Endothelial cell of umbilical vein (primary cell): ENCODE data around the gene PTS. TPM values are rescaled to one million over a fixed set of nuclear protein-coding genes. Genes with fewer than 3 reads are reported as not detected.

ENCODE experiments used
- BruUV-seq: library from RNA; stranded (reverse); fragments of 400-500 nt; replicated peaks from 2 replicates; lab custom pipeline; 2021; lab: Mats Ljungman, UMichigan
- CTCF ChIA-PET: fragments of 300-600, 350-600 bp; sonication (Branson Sonifier 250); formaldehyde crosslinking; loops from one replicate; lab custom pipeline; 2021; ENCODE audit warnings: antibody characterized with exemption, inconsistent platforms; lab: Charles Lee
- POLR2A ChIA-PET: fragments of 300-600, 350-600 bp; sonication (Branson Sonifier 250); formaldehyde crosslinking; loops from one replicate; lab custom pipeline; 2021; ENCODE audit warnings: antibody characterized with exemption, inconsistent platforms; lab: Charles Lee
- DNase-seq: peaks from one replicate; pipeline ENCODE4 v3.0.0-alpha.2; 2011; ENCODE audit warnings: low read depth, low spot score
- FAIRE-seq: peaks from 2 replicates; lab custom pipeline; 2011; peaks lifted over from hg19 to GRCh38; lab: Jason Lieb, UNC
- H2AFZ ChIP-seq: 2 replicates; pipeline ENCODE4 v1.6.0; 2012; ENCODE audit warnings: low read depth, low read length, control low read depth, inconsistent platforms
- H3K27ac ChIP-seq: 2 replicates; pipeline ENCODE4 v1.5.1; 2011; ENCODE audit warnings: low read depth, mild to moderate bottlenecking, control low read depth, low read length, moderate library complexity; ENCODE audit not compliant: insufficient read depth
- H3K27me3 ChIP-seq, 2 experiments: 2 replicates each; pipeline versions ENCODE4 v1.6.0 to v1.6.1; 2011; ENCODE audit warnings: low read length in 2 of 2, mixed read lengths in 1 of 2; ENCODE audit not compliant: control insufficient read depth in 2 of 2, insufficient read depth in 2 of 2
- H3K36me3 ChIP-seq, 2 experiments: 2 replicates in 1 of 2; 3 replicates in 1 of 2; pipeline ENCODE4 v1.5.1; 2011; ENCODE audit warnings: low read length in 2 of 2, mild to moderate bottlenecking in 1 of 2, moderate library complexity in 1 of 2; ENCODE audit not compliant: control insufficient read depth in 2 of 2, insufficient read depth in 2 of 2; ENCODE audit errors: extremely low read depth in 1 of 2
- H3K4me1 ChIP-seq: 3 replicates; pipeline ENCODE4 v1.5.1; 2011; ENCODE audit warnings: mild to moderate bottlenecking, low read length; ENCODE audit not compliant: control insufficient read depth, insufficient read depth; ENCODE audit errors: extremely low read depth
- H3K4me2 ChIP-seq: 2 replicates; pipeline ENCODE4 v1.6.1; 2011; ENCODE audit warnings: low read length, control low read depth, mixed read lengths; ENCODE audit not compliant: insufficient read depth
- H3K4me3 ChIP-seq, 3 experiments: fragments of 200-600 bp in 1 of 3; sonication (generic), shearing (Covaris generic) in 1 of 3; replicated peaks in 1 of 3; 2 replicates each; pipeline ENCODE4 v1.5.1; 2011 to 2016; ENCODE audit warnings: control low read depth in 3 of 3, low read length in 3 of 3, mild to moderate bottlenecking in 2 of 3, inconsistent platforms in 1 of 3, low read depth in 1 of 3, moderate library complexity in 1 of 3; ENCODE audit not compliant: insufficient read depth in 1 of 3
- H3K79me2 ChIP-seq: 2 replicates; pipeline ENCODE4 v1.6.0; 2012; ENCODE audit warnings: low read length, inconsistent platforms; ENCODE audit not compliant: control insufficient read depth, insufficient read depth
- H3K9ac ChIP-seq: replicated peaks from 2 replicates; pipeline ENCODE3; 2011; ENCODE audit warnings: low read length, control low read depth; ENCODE audit not compliant: insufficient read depth; ENCODE audit errors: extremely low read depth
- H3K9me1 ChIP-seq: replicated peaks from 3 replicates; pipeline ENCODE4 v1.6.0; 2011; ENCODE audit warnings: mild to moderate bottlenecking, low read length; ENCODE audit not compliant: control insufficient read depth, insufficient read depth; ENCODE audit errors: extremely low read depth
- H3K9me3 ChIP-seq: replicated peaks from 2 replicates; pipeline ENCODE4 v1.5.1; 2012; ENCODE audit warnings: low read length, inconsistent platforms; ENCODE audit not compliant: control insufficient read depth, insufficient read depth
- H4K20me1 ChIP-seq: replicated peaks from 2 replicates; pipeline ENCODE3; 2011; ENCODE audit warnings: mild to moderate bottlenecking, low read length; ENCODE audit not compliant: control insufficient read depth, insufficient read depth; ENCODE audit errors: extremely low read depth
- EZH2 ChIP-seq: IDR thresholded peaks from 2 replicates; pipeline ENCODE4 v1.6.1; 2012; ENCODE audit warnings: borderline replicate concordance, low read depth, mild to moderate bottlenecking, moderate library complexity, low read length, inconsistent platforms; ENCODE audit not compliant: severe bottlenecking
- FOS ChIP-seq: IDR thresholded peaks from 2 replicates; pipeline ENCODE4 v1.6.1; 2011; ENCODE audit warnings: mild to moderate bottlenecking, low read length, moderate library complexity, borderline replicate concordance; ENCODE audit not compliant: insufficient read depth
- GATA2 ChIP-seq: IDR thresholded peaks from 2 replicates; pipeline ENCODE4 v1.7.0; 2011; ENCODE audit warnings: low read depth, mild to moderate bottlenecking, moderate library complexity, mixed read lengths, low read length; ENCODE audit not compliant: insufficient read length, insufficient read depth
- JUN ChIP-seq: IDR thresholded peaks from 2 replicates; pipeline ENCODE4 v1.6.1; 2011; ENCODE audit warnings: borderline replicate concordance, low read depth; ENCODE audit not compliant: insufficient read length, insufficient read depth
- MYC ChIP-seq: IDR thresholded peaks from one replicate; pipeline ENCODE4 v1.6.1; 2011; ENCODE audit warnings: mild to moderate bottlenecking, low read depth, low read length
- POLR2A ChIP-seq: IDR thresholded peaks from 2 replicates; pipeline ENCODE4 v1.6.1; 2012; ENCODE audit warnings: low read depth, mild to moderate bottlenecking, control low read depth, low read length
- POLR2AphosphoS5 ChIP-seq: IDR thresholded peaks from 2 replicates; pipeline ENCODE4 v1.6.1; 2012; ENCODE audit warnings: low read depth, mild to moderate bottlenecking, control low read depth, low read length, moderate library complexity; ENCODE audit not compliant: insufficient read depth
- dilution Hi-C: fragments of 300-500 bp; cut with MboI; formaldehyde crosslinking; loops from one replicate; pipeline ENCODE4 v1.15.0; 2019; ENCODE audit warnings: low sequenced_read_pairs; ENCODE audit not compliant: extremely low pct_ligation_motif_present
- intact Hi-C: fragments of 100-400 bp; cut with micrococcal nuclease; formaldehyde crosslinking; loops from one replicate; pipeline ENCODE4 v1.10.0; 2022
- polyA plus RNA-seq, 4 experiments: library from polyadenylated mRNA; depleted of rRNA in 3 of 4; stranded (reverse) in 3 of 4; unstranded in 1 of 4; fragments of >200 nt; gene quantifications; 2 replicates each; pipeline versions ENCODE4 v1.2.1 to v1.2.3, GENCODE V29; 2011 to 2012; ENCODE audit warnings: missing spikeins in 1 of 4
- total RNA-seq: library from RNA; stranded (reverse); gene quantifications from 2 replicates; pipeline ENCODE4 v1.2.3, GENCODE V29; 2021
- TF ChIP-seq, protein P1 (sequence below), 2 donors: IDR thresholded peaks; 1 replicate in 1 of 2; 2 replicates in 1 of 2; pipeline ENCODE4 v1.5.1; 2011; ENCODE audit warnings: low read length in 2 of 2, mild to moderate bottlenecking in 2 of 2, moderate library complexity in 2 of 2, control low read depth in 1 of 2, inconsistent platforms in 1 of 2, low read depth in 1 of 2; ENCODE audit not compliant: insufficient read depth in 1 of 2; ENCODE audit errors: extremely low read depth in 1 of 2
- TF ChIP-seq, protein P2 (sequence below): IDR thresholded peaks from 2 replicates; pipeline ENCODE4 v1.6.1; 2011; ENCODE audit not compliant: insufficient read depth, insufficient read length

The PTS gene
- total and polyA plus RNA-seq, 2 donors (not counting 3 experiments of a cell fraction or from before 2014, with no cell fraction given) = 29.1 to 45.7 TPM

DNA sequence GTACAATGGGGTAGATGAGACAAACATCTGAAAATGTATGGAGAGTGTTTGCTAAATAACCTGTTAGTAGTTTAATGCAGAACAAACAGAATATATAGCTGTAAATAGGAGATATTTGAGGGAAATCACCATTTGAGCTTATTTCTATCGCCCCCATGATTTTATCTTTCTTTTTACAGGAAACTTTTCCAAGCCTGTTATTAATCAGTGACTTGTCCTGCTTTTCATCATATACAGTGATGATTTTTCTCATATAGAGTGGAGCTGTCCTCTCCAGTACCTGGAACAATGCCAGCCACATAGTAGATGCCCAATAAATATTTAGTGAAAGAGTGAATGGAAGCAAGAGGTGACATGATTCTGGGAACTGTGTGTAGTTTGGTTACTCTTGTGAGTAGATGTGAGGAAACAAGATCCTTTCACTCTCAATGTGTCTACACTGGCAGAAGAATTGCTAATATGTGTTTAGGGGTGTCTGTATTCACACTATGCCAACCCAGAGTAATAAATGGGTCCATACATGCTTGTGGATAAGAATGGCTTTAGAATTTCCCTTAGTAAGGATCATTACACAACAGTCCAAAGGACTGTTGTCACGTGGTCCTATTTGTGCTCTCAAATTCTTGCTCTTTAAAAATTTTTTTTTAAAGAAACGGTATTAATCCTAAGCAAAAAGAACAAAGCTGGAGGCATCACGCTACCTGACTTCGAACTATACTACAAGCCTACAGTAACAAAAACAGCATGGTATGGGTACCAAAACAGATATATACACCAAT is 2.3 kb upstream of the PTS start:
- intact Hi-C loops = no loop called here
- ChIA-PET POLR2A (no interaction called here), CTCF (interaction anchor here (0.7 to 13.6 kb wide), 2 partner anchors 12 to 56 kb away, joined by 3 to 540 read pairs; no protein-coding TSS in a partner anchor)
- H4K20me1 ChIP-seq = no peaks in the 10 kb centered on the region
- H3K36me3 ChIP-seq = no peaks in the 10 kb centered on the region
- H3K27me3 ChIP-seq = no peaks in the 10 kb centered on the region
- H3K9ac ChIP-seq = no peak overlapping the region
- H3K4me2 ChIP-seq = no peak overlapping the region
- FAIRE-seq (no peak), DNase-seq (no peak)
- dilution Hi-C loops = no loop called here
- no peak for TF ChIP-seq GATA2
- no peak for TF ChIP-seq EZH2
- TF ChIP-seq, protein P1, sequence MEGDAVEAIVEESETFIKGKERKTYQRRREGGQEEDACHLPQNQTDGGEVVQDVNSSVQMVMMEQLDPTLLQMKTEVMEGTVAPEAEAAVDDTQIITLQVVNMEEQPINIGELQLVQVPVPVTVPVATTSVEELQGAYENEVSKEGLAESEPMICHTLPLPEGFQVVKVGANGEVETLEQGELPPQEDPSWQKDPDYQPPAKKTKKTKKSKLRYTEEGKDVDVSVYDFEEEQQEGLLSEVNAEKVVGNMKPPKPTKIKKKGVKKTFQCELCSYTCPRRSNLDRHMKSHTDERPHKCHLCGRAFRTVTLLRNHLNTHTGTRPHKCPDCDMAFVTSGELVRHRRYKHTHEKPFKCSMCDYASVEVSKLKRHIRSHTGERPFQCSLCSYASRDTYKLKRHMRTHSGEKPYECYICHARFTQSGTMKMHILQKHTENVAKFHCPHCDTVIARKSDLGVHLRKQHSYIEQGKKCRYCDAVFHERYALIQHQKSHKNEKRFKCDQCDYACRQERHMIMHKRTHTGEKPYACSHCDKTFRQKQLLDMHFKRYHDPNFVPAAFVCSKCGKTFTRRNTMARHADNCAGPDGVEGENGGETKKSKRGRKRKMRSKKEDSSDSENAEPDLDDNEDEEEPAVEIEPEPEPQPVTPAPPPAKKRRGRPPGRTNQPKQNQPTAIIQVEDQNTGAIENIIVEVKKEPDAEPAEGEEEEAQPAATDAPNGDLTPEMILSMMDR (IDR thresholded peaks at IDR 0.05; ENCODE audit: extremely low read depth in 1 of 2, insufficient read depth in 1 of 2, low read depth in 1 of 2, low read length in 2 of 2) = no peak
- TF ChIP-seq FOS = no peak
- no peak for TF ChIP-seq POLR2A
- no peak for TF ChIP-seq MYC
- TF ChIP-seq POLR2AphosphoS5 = no peak
- TF ChIP-seq, protein P2, sequence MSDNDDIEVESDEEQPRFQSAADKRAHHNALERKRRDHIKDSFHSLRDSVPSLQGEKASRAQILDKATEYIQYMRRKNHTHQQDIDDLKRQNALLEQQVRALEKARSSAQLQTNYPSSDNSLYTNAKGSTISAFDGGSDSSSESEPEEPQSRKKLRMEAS = no peak
- TF ChIP-seq JUN = no peak
- H3K4me3 ChIP-seq = no peak overlapping the region
- H3K9me1 ChIP-seq = no peaks in the 10 kb centered on the region
- peaks cover 20% of the 10 kb centered on the region for H3K4me1 ChIP-seq
- H3K27ac ChIP-seq = no peak overlapping the region
- no peak overlapping the region for H2AFZ ChIP-seq
- peaks cover 18% of the 10 kb centered on the region for H3K79me2 ChIP-seq
- H3K9me3 ChIP-seq = no peaks in the 10 kb centered on the region
- no TSS peak for BruUV-seq
